Ishikawa (cell line): Measurements from ENCODE around the gene ST6GALNAC3.

ENCODE experiments used
- CEBPB ChIP-seq: IDR thresholded peaks from 2 replicates; pipeline ENCODE4 v1.6.1; 2012
- CREB1 ChIP-seq: IDR thresholded peaks from 2 replicates; pipeline ENCODE4 v1.6.1; 2012; ENCODE audit warnings: low read depth
- EGR1 ChIP-seq: IDR thresholded peaks from 2 replicates; pipeline ENCODE4 v1.6.1; 2012
- EP300 ChIP-seq: IDR thresholded peaks from 2 replicates; pipeline ENCODE4 v1.6.1; 2012; ENCODE audit warnings: borderline replicate concordance
- FOXM1 ChIP-seq: IDR thresholded peaks from 2 replicates; pipeline ENCODE4 v1.6.1; 2012; ENCODE audit warnings: low read depth, borderline replicate concordance
- NFIC ChIP-seq: IDR thresholded peaks from 2 replicates; pipeline ENCODE4 v1.6.1; 2012
- RAD21 ChIP-seq: IDR thresholded peaks from 2 replicates; pipeline ENCODE4 v1.6.1; 2012; ENCODE audit warnings: low read depth
- TAF1 ChIP-seq: IDR thresholded peaks from 2 replicates; pipeline ENCODE4 v1.6.1; 2012; ENCODE audit warnings: low read depth, mild to moderate bottlenecking
- TCF12 ChIP-seq: IDR thresholded peaks from 2 replicates; pipeline ENCODE4 v1.6.1; 2012; ENCODE audit warnings: low read depth
- TEAD4 ChIP-seq: IDR thresholded peaks from 2 replicates; pipeline ENCODE4 v1.6.1; 2012
- YY1 ChIP-seq: IDR thresholded peaks from 2 replicates; pipeline ENCODE4 v1.6.1; 2012; ENCODE audit warnings: low read depth
- ZBTB7A ChIP-seq: IDR thresholded peaks from 2 replicates; pipeline ENCODE4 v1.6.1; 2012; ENCODE audit warnings: low read depth
- TF ChIP-seq, protein P1 (sequence below): IDR thresholded peaks from 2 replicates; pipeline ENCODE4 v1.6.1; 2012
- TF ChIP-seq, protein P2 (sequence below): IDR thresholded peaks from 2 replicates; pipeline ENCODE4 v1.6.1; 2012; ENCODE audit warnings: low read depth, mild to moderate bottlenecking
- TF ChIP-seq, protein P3 (sequence below): IDR thresholded peaks from 2 replicates; pipeline ENCODE4 v1.6.1; 2012

The ST6GALNAC3 gene

DNA sequence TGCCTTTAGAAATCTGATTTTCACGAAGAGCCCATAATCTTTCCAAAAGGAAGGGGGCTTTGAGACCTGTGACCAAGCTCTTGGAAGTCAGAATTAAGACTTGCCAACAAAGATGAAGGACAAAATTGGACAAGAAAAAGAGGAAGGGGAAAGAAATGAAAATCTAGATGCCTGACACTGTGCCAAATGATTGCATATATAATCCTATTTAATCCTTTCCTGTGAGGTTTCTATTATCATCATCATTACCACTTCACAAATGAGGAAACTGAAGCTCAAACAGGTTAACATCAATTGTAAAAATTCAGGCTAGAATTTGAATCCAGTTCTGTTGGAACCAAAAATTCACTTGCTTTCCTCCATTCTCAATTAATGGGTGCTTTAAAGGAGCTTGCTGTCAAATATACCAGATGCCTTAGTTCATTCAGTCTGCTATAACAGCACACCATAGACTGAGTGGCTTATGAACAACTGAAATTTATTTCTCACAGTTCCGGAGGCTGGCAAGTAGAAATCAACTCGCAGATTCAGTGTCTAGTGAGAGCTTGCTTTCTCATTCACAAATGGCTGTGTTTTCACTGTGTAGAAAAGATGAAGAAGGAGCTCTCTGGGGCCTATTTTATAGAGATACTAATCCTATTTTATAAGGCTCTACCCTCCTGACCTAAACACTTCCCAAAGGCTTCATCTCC lies 595.2 kb downstream of the ST6GALNAC3 start:
- no peak for TF ChIP-seq CREB1
- TF ChIP-seq, protein P1, sequence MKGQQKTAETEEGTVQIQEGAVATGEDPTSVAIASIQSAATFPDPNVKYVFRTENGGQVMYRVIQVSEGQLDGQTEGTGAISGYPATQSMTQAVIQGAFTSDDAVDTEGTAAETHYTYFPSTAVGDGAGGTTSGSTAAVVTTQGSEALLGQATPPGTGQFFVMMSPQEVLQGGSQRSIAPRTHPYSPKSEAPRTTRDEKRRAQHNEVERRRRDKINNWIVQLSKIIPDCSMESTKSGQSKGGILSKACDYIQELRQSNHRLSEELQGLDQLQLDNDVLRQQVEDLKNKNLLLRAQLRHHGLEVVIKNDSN, result no peak
- TF ChIP-seq FOXM1, result no peak
- TF ChIP-seq TAF1, result no peak
- TF ChIP-seq TCF12, result no peak
- no peak for TF ChIP-seq NFIC
- TF ChIP-seq CEBPB, result no peak
- TF ChIP-seq EGR1, result no peak
- no peak for TF ChIP-seq YY1
- no peak for TF ChIP-seq ZBTB7A

DNA sequence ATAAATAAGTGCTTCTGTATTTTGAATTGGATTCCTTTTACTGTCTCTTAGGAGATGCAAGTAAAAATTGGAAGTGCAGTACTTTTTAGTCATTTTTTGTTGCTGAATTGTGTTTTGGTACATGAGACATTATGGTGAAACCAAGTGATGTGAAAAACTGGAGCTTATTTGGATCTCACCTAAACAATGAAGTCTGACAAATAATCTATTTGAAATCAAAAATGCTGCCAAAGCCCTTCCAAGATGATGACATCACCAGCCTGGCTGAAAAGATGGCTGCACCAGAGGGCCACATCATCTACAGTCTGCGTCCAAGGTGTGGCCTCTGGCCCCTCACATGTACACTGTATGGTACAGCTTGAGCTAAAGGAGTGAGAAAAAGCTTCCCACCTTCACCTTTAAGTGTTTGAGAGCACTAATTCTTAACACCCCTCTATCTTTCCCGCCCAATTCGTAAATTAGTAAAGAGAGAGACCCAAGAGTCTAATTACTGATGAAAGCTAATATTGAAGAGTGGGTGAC lies 600.2 kb downstream of the ST6GALNAC3 start:
- no peak for TF ChIP-seq NFIC
- no peak for TF ChIP-seq EP300
- no peak for TF ChIP-seq TCF12
- TF ChIP-seq, protein P1, result no peak
- TF ChIP-seq CREB1, result no peak
- TF ChIP-seq FOXM1, result no peak
- no peak for TF ChIP-seq ZBTB7A
- TF ChIP-seq YY1, result no peak
- TF ChIP-seq TAF1, result no peak
- TF ChIP-seq, protein P2, sequence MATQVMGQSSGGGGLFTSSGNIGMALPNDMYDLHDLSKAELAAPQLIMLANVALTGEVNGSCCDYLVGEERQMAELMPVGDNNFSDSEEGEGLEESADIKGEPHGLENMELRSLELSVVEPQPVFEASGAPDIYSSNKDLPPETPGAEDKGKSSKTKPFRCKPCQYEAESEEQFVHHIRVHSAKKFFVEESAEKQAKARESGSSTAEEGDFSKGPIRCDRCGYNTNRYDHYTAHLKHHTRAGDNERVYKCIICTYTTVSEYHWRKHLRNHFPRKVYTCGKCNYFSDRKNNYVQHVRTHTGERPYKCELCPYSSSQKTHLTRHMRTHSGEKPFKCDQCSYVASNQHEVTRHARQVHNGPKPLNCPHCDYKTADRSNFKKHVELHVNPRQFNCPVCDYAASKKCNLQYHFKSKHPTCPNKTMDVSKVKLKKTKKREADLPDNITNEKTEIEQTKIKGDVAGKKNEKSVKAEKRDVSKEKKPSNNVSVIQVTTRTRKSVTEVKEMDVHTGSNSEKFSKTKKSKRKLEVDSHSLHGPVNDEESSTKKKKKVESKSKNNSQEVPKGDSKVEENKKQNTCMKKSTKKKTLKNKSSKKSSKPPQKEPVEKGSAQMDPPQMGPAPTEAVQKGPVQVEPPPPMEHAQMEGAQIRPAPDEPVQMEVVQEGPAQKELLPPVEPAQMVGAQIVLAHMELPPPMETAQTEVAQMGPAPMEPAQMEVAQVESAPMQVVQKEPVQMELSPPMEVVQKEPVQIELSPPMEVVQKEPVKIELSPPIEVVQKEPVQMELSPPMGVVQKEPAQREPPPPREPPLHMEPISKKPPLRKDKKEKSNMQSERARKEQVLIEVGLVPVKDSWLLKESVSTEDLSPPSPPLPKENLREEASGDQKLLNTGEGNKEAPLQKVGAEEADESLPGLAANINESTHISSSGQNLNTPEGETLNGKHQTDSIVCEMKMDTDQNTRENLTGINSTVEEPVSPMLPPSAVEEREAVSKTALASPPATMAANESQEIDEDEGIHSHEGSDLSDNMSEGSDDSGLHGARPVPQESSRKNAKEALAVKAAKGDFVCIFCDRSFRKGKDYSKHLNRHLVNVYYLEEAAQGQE, result no peak
- no peak for TF ChIP-seq EGR1
- TF ChIP-seq RAD21, result no peak
- TF ChIP-seq TEAD4, result no peak

DNA sequence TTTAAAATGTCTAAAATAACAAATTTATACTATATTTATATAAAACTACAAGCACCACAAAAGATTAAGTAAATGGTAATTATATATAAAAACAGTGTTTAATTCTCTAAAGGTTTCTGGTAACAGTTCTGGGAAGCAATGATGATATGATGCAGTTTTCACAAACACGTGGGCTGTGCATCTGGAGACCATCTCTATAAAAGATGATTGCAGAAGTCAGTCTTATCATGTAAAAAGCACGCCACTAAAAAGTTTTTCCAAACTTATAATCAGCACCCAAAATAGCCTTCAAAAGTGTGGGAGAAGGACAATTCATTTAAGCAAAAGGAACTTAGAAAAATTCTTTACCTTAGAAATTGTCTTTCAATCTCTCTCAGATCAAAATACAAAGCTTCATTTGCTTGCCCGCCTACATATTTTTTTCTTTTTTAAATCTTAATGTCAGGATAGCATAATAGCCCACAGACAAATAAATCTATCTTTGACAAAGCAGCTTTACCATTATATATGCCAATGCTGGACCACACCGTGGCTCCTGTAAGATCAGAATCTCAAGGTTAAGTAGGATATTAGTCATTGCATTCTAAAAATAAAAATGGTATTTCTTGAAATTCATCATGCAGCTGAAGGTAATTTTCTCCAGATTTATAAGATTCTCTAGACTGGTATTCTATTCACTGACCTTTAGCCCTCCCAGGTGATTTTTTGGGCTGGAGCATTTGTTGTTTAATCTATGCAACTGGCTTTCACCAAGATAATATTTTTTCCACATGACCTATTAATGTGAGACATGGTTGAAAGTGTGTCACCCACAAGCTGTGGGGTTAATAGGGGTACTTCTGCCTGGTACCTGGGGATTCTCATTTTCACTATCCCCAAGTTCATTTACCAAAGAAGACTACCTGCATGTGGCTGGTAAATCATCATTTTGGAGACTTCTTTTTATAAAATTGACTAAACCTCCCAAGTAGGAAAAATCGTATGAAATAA lies 603.2 kb downstream of the ST6GALNAC3 start:
- TF ChIP-seq, protein P1, result no peak
- TF ChIP-seq ZBTB7A (no peak), TEAD4 (no peak), YY1 (no peak), TCF12 (no peak), EGR1 (no peak), NFIC (no peak)

DNA sequence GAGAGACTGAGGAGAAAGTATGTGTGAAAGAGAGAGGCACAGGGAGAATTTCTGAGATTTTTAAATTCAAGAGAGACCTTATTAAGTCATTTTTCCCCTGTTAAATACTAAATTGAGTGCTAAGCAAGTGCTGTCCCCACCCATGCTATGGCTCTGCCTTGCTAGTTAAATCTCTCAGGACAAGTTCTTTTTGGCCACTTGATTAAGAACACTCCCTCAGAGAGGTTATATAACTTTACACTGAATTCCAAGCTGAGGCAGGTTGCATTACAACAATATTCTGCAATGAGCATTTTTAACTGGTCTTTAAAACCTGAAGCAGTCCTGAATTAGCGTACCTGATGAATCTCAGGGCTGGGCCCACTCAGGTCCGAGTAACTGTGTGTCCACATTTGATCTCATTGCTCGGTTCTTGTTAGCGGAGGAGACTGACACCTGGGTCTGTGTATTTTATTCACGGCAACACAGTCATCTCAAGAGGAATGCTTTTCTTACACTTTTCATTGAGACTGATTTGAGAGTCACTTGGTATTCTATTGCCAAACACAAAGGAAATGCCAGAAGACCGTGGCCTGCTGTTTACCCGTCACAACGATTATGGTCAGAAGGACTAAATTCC lies 605.1 kb downstream of the ST6GALNAC3 start:
- TF ChIP-seq, protein P2, result no peak
- TF ChIP-seq TCF12 (no peak), RAD21 (no peak), FOXM1 (no peak), YY1 (no peak), TEAD4 (no peak), CREB1 (no peak), CEBPB (no peak)
- TF ChIP-seq, protein P3, sequence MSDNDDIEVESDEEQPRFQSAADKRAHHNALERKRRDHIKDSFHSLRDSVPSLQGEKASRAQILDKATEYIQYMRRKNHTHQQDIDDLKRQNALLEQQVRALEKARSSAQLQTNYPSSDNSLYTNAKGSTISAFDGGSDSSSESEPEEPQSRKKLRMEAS, result no peak

DNA sequence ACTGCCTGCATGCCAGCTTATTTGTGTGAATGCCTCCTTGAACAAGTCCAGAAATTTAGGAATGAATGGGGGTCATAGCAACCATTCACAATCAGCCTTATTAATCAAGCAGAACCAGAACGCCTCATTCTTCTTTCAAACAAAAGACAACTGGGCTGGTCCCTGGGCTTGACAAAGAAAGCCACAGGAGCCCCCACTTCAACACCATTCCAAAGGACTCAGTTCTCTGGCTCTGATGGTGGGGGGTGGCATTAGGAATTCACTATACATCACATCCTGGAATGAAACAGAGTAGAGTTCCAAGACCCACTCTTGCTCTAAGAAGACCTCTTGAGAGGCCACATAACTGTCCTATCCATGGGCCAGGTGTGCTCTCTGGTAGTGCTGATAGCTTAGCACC lies 606.1 kb downstream of the ST6GALNAC3 start:
- no peak for TF ChIP-seq TCF12
- TF ChIP-seq NFIC, result no peak
- TF ChIP-seq, protein P2, result no peak
- TF ChIP-seq TEAD4, result no peak
- no peak for TF ChIP-seq TAF1
- TF ChIP-seq, protein P1, result no peak
- no peak for TF ChIP-seq CEBPB
- TF ChIP-seq CREB1, result no peak
- TF ChIP-seq ZBTB7A, result no peak
- TF ChIP-seq RAD21, result no peak
- TF ChIP-seq FOXM1, result no peak
- no peak for TF ChIP-seq YY1
